NOMO-1 treated with DMSO at 0.1 percent for 48 hours (cell line): ENCODE measurements around the gene AGR2.
"Not testable (repeated sequence)": the region's sequence is repeated elsewhere in the genome, so short reads cannot be mapped to it uniquely, and the experiment has no call there.

Experiments used
- DNase-seq: peaks from one replicate; lab custom pipeline; 2025; ENCODE audit not compliant: unreplicated experiment; lab: John Stamatoyannopoulos, UW

AGR2 gene

DNA sequence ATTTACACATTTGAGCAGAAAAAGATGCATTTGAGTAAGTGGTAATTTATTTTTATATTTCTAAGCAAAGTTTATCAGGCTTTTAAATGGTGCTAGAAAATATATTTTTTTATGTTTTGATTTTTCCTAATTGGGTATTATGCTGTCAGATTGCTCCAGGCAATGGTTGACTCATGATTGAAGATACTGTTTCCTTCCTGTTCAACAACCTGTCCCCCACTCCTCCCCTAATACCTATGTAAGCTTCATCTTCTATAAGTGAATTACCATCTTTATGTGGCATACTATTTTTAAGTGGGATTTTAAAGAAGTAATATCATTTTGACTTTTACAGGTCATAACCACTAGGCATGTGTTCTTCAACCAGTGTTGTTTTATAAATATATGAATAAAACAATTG, 29.8 kb downstream of the AGR2 start:
- no peak for DNase-seq

DNA sequence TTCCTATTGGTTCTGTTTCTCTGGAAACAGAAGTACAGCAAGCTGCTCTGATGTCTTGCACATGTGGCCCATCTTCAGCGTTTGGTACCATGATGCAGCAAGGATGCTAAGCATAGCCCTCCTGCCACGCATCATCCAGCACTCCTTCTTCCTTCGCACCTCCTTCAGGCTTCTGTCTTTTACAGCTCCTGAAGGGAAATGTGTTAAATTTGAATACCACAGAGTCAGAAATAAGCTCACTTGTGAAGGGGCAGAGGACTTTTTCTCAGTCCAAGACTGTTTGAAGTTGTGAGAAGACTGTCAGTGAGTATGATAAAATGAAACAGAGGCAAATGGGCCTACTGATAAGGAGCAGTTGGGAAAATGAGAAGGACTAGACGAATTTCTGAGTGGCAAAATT, 30.5 kb downstream of the AGR2 start:
- no peak for DNase-seq

DNA sequence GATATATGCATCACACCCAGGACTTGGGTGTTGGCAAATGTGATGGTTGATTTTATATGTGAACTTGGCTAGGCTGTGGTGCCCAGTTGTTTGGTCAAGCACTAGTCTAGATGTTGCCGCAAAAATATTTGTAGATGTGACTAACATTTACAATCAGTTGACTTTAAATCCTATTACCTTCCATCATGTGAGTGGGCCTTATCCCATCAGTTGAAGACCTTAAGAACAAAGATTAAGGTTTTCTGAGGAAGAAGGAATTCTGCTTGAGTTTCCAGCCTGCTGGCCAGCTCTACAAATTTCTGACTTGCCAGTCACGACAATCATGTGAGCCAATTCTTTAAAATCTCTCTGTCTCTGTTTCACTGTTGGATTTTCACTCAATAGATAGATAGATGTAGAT, 30.9 kb downstream of the AGR2 start:
- DNase-seq: no peak

DNA sequence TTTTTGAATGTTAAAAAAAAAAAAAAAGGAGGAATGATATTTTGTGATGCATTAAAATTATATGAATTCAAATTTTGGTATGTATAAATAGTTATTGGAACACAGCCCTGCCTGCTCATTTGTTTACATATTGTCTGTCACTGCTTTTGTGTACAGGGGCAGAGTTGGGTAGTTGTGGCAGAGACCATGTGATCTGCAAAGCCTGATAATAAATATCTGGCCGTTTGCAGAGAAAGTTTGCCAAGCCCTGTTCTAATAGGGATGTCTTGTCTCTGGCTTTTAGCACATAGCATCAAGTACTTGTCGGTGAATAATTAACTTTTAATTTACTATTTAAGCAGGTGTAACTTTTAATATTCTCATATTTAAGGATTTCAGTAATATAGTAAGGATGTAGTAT, 31.5 kb downstream of the AGR2 start:
- DNase-seq: no peak

DNA sequence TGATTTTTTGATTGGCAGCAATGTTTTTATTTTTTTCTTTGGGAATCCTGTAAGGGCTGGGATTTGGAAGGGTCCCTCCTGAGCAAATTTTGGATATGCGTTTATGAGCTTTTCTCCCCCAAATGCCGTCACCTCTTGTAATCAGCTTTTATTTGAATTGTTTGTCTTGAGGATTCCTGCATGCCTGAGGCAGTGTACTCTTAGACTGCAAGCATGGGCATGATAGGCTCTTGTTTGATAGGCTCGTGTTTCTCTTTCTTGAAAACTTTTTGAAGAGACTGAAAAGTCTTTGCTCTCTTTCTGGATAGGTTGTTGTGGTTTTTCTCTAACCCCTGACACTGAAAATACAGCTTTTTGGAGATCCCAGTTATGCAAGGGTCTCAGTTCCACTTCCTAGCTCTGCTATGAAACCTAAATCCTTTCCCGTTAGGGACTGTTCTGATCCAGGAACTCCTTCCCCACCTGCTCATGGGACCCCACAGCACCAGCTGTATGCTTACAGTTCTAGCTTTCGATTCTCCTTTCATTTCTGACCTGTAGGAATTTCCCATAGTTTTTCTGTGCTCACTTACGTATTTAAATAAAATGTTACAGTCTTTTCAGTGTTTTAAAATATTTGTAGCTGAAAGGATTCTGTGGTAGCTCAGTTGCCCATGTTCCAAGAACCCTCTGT, 34.0 kb downstream of the AGR2 start:
- DNase-seq: no peak

DNA sequence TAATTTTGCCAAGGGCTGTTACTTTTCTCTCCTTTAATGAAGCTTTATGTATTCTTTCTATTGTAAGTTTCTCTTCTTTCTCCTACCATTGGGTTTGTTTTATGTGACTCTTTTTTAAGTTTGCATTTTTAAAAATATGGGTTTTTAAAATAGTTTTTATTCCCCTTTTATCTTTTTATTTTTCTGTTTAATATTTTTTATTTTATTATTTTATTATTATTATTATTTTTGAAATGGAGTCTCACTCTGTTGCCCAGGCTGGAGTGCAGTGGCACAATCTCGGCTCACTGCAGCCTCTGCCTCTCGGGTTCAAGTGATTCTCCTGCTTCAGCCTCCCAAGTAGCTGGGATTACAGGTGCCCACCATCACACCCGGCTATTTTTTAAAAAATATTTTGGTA, 34.8 kb downstream of the AGR2 start:
- DNase-seq: not testable (repeated sequence)

DNA sequence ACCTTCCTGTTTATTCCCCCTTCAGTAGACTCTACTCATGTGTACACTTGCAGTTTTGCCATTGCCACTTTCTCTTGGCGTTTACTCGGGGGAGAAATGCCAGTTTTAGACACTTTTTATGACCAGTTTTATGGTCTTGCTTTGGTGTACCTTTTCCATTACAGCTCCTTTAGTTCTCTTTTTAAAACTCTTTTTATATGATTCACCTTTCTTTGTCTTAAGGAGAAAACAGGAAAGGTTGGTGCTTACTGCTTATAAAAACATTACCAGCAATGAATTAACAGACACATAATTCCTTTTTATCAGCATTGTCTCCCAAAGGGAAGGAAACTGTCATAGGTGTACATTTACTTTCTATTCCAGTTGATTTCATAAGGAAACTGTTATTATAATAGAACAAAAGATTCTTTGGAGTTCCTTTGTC, 39.4 kb downstream of the AGR2 start:
- no peak for DNase-seq

DNA sequence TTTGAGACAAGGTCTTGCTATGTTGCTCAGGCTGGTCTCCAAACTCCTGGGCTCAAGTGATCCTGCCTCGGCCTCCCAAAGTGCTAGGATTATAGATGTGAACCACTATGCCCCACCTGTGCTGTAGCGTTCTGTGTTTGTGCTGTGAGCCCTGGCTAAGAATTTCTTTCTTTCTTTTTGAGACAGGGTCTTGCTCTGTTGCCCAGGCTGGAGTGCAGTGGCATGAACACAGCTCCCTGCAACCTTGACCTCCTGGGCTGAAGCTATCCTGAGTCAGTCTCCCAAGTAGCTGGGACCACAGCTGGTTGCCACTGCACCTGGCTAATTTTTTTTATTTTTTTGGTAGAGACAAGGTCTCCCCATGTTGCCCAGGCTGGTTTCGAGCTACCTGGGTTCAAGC, 39.9 kb downstream of the AGR2 start:
- no peak for DNase-seq

DNA sequence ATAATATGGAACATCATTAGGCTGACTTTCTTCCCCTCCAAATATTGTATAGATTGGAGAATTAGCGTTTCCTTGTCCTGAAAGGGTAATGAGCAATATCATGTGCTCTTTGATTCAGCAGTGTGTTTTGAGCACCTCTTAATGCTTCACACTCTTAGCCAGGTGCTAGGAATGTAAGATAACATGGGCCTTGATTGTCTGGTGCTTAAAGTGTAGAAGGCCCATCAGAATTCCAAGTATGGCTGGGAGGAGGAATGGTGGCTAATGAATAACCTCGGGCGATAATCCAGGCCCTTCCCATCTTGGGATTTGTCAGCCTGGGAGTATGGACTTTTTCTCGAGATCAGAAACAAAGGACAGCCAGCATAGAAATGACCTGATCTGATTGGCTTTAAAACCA, 42.6 kb downstream of the AGR2 start:
- no peak for DNase-seq

DNA sequence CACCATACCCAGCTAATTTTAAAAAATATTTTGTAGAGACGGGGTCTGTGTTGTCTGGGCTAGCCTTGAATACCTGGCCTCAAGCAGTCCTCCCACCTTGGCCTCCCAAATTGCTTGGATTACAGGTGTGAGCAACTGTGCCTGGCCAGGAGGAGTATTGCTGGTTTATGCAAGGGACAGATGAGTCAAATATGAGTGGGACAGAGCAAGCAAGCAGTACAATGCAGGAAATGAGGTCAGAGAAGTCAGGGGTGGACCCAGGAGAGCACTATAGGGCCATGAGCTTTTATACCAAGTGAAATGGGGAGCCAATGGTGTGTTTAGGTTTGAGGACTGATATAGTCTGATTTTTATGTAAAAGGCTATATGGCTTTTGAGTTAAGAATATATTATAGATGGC, 45.0 kb downstream of the AGR2 start:
- DNase-seq: no peak

DNA sequence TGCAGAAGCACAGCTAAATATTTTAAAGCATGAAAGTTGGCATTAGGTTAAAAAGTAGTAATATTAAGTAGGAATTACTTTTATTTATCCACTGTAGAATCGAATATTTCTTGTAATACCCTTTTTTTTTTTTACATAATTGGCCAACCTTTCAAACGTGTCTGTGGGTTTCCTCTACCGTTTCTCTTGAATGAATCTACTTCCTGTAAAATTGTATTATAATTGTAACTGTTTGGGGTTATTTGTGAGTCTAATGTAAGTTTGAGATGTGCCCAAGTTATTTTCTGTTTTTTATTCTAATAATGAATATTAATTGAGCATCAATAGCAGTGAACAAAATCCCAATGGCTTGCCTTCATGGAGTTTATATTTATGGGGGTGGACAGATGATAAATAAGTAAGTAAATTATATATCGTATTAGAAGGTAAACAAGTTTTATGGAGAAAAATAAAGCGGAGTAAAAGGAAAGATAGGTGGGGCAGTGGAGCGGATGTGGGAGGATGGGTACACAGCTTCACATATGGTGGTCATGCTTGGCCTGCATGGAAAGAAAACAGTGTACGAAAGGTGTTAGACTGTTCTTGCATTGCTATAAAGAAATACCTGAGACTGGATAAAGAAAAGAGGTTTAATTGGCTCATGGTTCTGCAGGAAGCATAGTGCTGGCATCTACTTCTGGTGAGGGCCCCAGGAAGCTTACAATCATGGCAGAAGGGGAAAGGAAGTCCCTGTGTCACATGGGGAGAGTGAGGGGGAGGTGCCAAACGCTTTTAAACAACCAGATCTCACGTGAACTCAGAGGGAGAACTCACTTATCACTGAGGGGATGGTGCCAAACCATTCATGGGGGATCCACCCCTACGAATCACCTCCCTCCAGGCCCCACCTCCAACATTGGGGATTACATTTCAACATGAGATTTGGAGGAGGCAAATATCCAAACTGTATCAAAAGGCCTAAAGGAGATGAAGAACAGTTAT, 45.9 kb downstream of the AGR2 start:
- DNase-seq: no peak

DNA sequence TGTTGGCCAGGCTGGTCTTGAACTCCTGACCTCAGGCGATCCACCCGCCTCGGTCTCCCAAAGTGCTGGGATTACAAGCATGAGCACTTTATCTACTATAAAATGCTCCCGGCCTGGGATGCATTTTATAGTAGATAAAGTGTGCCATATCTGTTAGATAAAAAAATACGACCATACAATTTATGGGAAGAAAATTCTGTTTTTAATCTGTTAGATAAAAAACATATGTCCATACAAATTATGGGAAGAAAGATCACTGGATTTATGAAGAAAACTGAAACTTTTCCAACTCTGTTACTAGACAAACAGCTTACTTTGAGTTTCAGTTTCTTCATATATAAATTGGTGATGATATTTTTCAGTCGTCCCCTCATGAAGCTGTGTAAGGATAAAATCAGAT, 46.8 kb downstream of the AGR2 start:
- no peak for DNase-seq

DNA sequence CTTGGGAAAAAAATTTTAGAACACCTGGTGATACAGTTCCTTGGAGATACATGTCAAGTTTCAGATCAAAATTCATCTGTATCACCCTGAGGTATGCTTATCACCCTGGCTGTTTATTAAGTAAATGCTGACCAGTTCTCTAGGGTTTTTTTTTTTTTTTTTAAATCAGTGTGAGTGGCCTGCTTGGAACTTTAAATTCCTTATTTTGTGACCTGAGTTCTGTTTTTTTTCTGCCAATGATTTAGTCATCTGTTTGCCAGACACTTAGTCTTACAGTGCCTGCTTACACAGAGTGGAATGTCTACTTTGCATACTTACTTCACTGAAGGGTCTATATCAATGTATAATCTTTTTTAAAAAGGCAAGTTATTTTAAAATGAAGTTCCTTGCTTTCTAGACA, 49.4 kb downstream of the AGR2 start:
- no peak for DNase-seq

DNA sequence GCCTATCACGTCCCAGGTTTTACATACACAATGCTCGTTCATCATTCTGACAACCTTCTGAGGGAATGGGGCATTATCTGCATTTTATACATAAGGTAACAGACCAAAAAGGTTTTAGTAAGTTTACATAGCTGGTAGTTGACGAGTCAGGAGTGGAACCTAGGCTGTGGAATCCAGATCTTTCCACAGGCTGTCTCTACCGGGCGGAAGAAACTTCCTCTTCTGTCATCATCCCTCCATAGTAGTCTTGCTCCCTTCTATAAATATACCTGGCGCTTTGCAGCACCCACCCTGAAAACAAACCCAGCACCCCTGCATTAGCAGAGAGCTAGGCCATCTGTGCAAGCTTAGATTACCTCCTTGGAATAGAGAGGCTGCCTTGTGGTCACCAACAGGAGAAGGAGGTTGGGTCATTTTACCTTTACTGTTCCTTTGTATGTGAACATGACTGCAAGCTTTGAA, 49.9 kb downstream of the AGR2 start:
- DNase-seq: no peak

DNA sequence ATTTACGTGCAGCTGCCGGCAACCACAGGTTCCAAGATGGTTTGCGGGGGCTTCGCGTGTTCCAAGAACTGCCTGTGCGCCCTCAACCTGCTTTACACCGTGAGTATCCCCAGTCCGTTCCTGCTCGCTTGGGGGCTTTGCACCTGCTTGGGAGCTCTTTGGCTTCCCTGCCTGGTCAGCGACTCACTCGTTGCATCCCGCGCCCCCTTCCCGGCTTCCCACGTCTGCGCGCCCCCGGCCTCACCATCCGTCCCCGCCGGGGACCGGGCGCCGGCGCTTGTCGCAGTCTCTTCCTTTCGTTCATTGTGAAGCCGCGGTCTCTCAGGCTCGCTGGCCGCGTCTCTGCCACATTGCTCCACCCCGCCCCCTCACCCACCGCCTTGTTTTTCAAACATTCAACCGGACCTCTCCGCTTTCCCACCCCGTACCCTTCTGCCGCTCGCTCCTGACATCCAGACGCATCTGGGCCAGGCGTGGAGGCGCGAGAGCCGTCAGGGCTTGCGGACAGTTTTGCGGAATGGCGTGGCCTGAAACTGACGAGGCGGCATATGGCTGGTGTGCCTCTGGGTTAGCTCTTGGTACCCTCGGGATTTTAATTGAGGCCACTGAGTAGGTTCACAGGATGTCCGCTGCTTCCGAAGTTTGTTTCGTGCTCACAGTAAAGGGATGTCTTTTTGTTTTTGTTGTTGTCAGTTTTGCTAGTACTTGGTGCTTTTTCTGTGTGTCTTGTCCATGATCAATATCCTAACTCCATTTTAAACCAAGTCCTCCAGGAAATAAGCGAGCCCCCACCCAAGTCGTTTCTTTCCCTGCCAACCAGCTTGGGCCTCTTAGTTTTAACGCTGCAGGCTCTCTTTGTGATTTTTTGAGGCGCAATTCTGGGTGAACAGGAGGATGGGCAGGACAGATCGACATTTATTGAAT, 50.6 kb downstream of the AGR2 start:
- DNase-seq: no peak

DNA sequence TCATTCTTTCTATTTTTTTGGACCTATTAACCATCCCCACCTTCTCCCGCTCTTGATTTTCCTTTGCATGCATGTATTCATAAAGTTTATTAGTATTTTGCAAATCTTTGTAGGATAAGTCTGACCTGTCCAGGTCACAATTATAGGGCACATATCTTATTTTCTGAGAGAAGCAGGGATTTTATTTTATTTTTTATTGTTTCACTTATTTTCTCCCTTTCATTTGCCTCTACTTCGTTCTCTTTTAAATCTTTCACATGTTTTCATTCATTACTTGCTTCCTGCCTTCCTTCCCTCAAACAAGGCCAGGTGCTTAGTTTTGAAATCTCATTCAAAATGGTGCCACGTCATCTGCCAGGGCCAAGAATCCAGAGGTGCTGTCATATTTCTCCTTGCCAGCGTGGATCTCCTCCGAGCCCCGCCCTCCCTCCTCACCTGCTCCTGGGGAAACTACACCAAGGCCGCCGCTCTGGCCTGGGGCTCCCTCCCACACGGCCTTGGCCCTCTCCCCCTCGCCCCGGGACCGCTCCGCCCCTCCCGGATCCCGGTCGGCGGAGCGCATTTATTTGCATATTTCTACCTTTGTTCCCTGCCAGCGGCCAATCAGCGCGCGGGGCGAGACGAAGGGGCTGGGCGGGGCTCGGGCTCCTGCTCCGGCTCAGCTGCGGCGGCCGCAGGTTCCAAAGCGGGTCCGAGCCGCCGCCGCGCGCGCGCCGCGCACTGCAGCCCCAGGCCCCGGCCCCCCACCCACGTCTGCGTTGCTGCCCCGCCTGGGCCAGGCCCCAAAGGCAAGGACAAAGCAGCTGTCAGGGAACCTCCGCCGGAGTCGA, 51.5 kb downstream of the AGR2 start, which contains the start of gene TSPAN13:
Gene TSPAN13 (plus strand): TSS at position 654 of the 830 bp plus-strand sequence. CDS start 213 bp downstream, outside the sequence.
- DNase-seq: peak; percentile 74

DNA sequence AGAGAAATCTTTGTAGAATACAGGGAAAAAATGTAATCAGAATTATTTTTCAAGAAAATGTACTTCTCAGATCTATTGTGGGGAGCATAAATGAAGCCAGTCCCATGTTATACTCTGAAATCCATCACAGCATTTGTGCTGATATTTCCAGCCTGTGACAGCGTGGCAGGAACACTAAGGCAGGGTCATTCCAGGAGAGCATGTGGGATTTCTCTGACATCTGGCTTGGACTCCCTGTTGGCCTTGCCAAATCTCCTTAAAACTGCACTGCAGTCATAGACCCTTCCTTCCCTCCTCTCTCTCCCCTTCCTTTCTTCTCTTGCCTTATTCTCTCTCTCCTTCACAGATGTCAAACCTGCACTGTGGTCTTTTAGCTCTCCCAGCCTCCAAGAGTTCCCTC, 57.7 kb downstream of the AGR2 start:
- no peak for DNase-seq

DNA sequence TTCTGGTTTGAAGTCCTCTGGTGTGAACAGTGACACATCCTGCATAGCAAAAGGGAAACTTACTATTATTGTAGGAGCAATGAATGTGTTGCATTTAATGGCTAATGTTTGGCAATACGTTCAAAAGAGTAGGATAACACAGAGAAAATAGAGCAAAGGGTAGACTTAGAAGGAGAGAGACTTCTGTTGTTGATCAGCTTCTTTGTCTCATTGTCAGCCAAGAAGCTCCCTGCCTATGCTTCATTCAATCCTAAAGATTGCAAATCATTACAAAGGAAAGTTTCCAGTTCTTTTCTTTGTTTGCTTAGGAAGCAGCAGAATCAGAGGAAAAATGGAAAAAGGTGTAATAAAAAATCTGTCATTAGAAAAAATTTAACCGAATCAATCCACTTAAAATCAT, 59.2 kb downstream of the AGR2 start:
- DNase-seq: no peak

DNA sequence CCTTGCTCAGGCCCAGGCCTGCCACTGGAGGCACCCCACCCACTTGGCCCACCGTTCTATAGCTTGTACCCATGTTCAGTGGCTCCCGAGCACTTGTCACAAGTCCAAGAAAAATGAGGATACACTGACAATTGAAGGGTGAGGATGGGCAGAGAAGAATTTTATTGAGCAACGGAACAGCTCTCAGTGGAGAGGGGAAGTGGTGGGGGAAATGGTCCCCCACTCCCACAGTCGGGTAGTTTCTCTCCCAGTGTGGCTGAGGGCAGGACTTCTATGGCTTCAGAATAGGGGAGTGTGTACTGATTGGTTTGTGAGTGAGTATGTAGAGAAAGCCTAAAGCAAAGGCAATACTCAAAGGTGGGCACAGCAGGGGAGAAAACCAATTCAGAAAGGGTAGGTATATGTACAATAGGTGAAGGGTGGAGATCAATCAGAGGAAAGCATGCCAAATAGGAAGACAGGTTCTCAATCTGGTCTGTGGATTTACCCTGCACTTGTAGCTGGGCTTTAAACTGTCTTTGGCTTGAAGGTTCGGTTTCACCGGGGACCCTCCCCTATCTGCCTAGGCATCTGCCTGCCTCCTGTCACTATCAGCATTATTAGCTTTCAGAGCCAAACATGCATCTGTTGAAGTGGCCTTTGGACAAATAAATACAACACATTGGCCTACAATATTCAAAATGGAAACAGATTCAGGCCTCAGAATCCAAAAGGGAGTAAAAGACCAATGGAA, 60.1 kb downstream of the AGR2 start:
- peak; percentile 38 for DNase-seq

DNA sequence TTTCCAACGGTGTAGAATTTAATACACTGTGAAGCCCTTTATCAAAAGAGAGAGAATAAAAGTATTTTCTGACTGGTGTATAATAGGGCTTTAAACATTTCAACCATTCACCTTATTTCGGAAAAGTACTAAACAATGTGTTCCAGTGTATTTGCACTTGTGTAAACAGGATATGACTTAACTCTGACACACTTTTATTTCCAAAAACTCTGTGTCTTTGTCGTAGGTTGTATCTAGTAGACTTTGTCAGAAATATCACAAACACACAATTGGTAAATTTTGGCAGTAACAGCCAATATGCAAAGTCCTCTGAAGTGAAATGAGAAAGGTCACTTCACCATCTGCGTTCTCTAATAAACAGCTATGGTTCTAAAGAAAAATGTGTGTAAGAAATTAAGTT, 61.6 kb downstream of the AGR2 start:
- DNase-seq: no peak
